ACHN (cell line): ENCODE data around the gene CNOT6L.
"Not testable (repeated sequence)": the region's sequence is repeated elsewhere in the genome, so short reads cannot be mapped to it uniquely, and the experiment has no call there.

ENCODE experiments used
- DNase-seq: peaks from one replicate; pipeline ENCODE4 v3.0.0-alpha.2; 2015
- in situ Hi-C: cut with HindIII; loops from 2 replicates; pipeline ENCODE4 v1.10.0; 2017; ENCODE audit warnings: low sequenced_read_pairs, low pct_ligation_motif_present, low pct_unique_long_range_greater_than_20kb

Gene CNOT6L

DNA sequence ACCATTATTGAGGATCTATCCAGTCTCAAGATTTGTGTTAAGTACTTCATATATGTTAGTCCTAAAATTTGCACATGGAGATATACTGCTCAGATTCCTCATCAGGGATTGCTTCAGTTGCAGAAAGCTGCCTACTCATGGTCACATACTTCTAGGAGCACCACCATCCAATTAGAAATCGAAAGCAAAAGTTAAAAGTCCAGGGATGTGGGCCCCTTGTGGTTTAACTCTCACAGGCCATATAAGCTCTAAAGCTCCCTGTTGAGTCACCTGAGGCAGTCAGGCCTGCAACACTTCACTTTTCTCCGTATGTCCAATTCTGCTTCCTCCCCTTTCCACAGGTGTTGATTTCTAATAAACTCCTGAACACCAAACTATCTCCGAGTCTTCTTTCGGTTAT lies 84.2 kb downstream of the CNOT6L start:
- in situ Hi-C loops: no loop called here
- peak; percentile 93 for DNase-seq

DNA sequence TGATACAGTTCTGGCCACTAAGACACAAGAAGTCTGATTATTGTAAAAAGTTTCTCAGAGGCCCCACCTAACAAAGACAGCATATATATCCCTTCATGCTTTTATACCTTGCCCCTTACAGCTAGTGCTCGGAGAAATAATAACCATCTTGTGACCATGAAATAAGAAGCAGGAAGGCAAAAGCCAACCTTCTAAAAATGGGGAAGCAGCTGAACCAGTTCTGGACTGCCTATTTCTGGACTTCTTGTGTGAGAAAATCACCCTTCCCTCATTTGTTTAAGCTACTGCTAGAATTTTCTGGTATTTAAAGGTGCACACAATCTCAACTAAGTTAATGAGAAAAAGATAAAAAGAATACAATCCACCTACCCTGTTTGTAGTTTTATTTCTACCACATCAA lies 87.5 kb downstream of the CNOT6L start:
- in situ Hi-C loops: no loop called here
- DNase-seq: no peak

DNA sequence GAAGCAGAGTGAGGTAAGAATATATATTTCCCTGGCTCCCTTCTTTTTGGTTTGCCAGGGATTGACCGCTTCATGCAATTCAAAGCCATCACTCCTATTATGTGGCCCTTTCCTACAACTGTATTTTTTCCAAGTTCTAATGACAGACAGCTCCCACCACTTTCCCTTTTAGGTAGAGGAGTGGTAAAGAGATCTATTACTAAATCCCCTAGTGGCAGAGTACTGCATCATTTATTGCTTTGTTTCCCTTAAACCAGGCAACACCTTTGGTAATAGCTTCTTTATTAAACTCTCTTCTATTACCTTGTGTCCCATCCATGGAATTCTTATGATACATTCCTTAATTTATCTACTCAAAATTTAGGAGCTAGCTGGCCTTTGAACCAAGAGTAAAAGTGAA lies 90.7 kb downstream of the CNOT6L start:
- no peak for DNase-seq
- in situ Hi-C loops: no loop called here

GRCh38 chr4:77721073-77721472 lies 98.1 kb downstream of the CNOT6L start:
- DNase-seq: no peak
- in situ Hi-C loops: no loop called here

DNA sequence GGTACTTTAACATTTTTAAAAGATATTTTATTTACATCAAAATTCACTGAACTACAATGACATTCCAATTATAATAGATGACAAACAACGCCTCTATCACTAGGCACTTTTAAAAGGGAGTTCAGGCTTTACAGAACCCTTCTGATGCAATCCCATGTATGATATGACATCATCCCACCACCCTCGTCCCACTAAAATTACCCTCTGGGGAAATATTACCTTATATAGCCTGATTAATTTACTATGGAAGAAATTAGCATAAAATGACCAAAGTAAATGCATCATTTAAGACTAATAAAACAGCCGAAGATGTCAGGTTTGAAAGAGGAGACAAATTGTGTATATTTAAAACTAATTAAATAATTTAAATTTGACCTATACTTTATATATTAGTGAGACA lies 100.7 kb downstream of the CNOT6L start:
- DNase-seq, in situ Hi-C loops: not testable (repeated sequence)

DNA sequence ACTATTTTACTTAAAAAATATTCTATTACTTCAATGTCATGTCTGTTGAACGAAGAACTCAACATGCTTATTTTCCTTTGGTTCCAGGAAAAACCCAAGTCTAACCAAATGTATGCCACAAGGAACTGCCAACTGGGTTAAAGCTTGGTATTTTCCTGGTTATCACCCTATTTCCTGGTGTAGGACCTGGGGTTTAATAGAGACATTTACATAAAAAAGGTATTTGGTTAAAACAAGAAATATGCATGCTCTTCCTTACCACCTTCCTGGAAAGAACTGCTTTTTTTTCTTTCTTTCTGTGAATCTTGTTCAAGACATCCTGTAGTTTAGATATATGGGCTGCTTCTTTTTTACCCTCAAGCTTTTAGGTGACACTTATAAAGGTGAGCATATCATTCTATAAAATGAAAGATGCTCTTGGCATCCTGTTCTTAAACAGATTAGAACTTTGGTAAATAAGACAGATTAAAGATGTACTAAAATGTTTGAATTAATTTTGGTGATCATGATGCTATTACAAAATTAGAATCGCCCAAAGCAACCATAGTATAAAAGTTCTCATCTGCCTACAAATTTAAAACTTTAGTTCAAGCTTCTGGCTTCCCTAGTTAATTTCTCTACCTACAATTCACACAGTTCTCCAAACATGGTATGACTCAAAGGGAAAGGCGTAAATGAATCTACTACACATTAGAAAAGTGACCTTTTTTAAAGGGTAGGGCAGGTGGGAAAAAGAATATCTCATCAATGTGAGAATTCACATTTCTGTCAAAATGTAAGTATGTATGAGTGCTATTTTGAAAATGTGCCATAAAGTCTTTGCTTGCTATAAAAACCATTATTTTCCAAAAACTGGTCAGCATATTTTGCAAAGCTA lies 103.5 kb downstream of the CNOT6L start:
- no peak for DNase-seq
- in situ Hi-C loops: no loop called here

DNA sequence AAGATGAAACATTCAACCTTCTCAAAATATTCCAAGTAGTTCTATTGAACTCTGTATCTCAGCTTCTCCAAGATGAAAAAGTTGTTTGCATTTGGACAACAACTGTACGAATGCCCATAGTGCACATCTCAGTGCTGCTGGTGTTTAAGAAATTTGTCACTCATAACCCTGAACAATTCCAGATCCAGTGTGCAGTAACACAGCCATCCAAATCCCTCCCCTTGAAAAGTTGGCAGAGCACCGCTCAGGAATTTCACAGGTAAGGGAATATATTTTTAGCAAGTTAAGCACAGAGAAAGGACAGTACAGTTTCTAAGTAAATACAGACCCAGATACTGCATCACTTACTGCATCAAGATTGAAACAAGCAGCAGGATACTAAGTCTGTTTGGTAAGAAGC lies 104.7 kb downstream of the CNOT6L start:
- DNase-seq: no peak
- in situ Hi-C loops: no loop called here

GRCh38 chr4:77713884-77714283 lies 105.3 kb downstream of the CNOT6L start:
- in situ Hi-C loops: no loop called here

DNA sequence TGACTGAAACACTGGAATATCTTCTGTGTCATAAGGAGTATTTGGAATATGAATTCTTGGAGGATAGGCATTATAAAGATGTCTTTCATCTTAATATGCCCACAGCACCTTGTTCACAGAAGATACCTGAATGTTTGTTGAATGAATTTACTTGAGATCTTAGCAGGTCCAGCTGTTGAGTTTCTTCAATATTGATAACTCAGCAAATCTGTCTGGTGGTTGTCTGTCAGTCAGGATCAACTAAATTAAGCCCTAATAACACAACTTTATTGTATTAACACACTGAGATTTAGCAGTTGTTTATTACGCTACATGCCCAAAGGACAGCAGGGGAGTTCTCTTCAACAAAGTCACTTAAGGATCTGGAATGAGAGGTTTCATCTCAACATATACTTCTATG lies 106.5 kb downstream of the CNOT6L start:
- DNase-seq: no peak
- in situ Hi-C loops: no loop called here

More at GRCh38 chr4:77713884-77714283, 105.3 kb downstream of the CNOT6L start:
- DNase-seq: no peak

GRCh38 chr4:77711469-77711868 lies 107.7 kb downstream of the CNOT6L start:
- no peak for DNase-seq
- in situ Hi-C loops: no loop called here

- in situ Hi-C loops: no loop called here
- DNase-seq: no peak
Observed at GRCh38 chr4:77710684-77711083, 108.5 kb downstream of the CNOT6L start.

DNA sequence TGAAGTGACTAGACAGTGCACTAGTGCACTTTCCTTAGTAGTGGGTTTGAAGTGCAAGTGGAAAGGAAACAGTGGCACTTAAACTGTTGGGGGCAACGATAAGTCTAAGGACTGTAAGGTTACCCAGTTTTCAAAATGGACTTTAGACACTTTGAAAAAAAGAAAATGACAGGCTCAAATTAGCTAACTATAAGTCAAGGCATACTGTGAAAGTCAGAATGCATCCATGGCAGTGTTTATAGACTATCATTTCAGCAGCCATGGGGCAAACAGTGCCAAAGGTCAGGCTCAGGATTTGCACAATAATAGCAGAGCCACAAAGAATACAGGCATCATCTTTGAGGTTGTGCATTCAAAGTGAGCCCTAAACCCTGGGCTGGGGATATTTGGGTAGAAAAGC lies 109.1 kb downstream of the CNOT6L start:
- no peak for DNase-seq
- in situ Hi-C loops: no loop called here

DNA sequence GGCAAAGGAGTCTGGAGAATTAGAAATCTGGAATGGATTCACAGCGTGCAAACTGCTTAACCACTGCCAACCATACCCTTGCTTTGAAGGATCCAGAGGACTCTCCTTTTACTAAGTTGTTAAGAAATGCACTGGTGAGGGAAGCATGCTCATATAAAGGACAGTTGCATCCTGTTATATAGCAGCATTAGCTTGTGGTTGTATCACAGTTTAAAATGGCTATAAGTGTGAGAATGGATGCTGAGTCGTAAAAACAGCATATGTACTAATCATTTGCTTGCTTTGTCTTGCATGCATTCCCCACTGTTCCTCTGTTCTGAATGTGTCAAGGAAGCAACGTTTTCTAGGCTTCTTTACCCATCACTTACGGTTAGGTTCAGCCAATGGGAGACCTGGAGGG lies 112.5 kb downstream of the CNOT6L start:
- DNase-seq: no peak
- in situ Hi-C loops: no loop called here

DNA sequence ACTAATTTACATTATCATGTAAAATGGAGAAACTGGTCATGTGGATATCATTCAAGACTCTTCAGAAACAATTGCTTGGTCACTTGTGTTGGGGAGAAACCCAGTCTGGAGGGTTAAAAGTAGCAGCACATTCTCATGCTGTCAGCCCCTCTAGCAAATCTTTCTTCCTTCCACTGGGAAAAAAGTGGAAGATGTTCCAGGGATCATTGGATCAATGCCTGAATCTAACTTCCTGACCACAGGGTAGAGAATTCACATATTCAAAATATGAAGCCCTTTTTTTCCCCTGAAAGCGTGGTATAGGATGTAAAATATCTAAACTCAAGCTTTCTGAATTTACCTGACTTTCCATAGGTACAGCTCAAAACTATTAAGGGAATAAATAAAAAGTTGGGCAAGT lies 115.5 kb downstream of the CNOT6L start:
- DNase-seq: no peak
- in situ Hi-C loops: no loop called here

DNA sequence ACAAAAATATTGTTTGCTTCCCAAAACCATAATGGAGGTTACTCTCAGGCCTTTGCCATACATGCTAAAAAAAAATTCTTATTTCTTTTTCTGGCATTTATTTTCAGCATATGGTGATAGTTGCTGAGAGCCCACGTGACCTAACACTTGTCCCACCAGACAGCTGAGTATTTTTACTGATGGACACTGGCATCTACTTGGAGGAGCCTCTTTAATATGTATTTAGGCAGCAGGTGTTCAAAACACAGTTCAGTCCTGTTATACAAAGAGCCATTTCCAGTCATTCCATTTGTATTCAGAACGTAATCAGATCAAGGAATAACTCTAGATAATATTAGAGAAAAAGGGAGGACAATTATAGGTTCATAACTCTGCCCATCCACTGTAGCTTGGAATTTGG lies 118.0 kb downstream of the CNOT6L start:
- in situ Hi-C loops: no loop called here
- DNase-seq: no peak

GRCh38 chr4:77699731-77700210 lies 119.4 kb downstream of the CNOT6L start:
- DNase-seq: peak; percentile 88
- in situ Hi-C loops: no loop called here

GRCh38 chr4:77697860-77698590 lies 121.1 kb downstream of the CNOT6L start:
- in situ Hi-C loops: no loop called here
- DNase-seq: peak; percentile 78

- in situ Hi-C loops: no loop called here
- DNase-seq: peak; percentile 91
Observed at GRCh38 chr4:77695774-77696173, 123.4 kb downstream of the CNOT6L start.

DNA sequence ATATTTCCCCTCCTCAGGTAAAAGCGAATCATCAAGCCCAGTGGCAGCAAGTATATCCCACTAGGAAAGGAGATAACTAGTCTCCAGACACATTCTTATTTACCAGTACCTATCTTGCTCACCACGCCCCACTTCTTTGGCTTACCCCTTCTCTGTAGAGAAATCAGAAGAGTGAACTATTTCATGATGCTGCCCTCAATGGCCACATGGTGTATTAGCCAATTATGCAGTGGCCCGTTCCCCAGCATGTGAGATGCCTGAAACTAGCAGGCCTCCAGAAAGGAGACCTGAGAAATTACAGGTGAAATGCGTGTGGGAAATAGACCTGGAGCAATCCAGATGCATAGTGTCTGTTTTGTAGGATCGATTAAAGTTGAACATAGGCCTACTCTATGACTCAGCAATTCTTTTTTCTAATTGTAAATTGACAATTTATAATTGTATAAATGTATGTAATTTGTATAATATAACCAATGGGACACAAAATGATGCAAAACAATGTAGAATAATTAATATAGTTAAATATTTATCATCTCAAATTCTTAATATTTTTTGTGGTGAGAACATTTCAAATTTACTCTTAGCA lies 126.2 kb downstream of the CNOT6L start:
- in situ Hi-C loops: no loop called here
- DNase-seq: peak; percentile 2
